Measurements from ENCODE around the gene SNAP23. TPM values are rescaled to one million over a fixed set of nuclear protein-coding genes. Genes with fewer than 3 reads are reported as not detected.

SNAP23 gene
- total RNA-seq, 1 experiment from 2014 or later: 68.3 TPM

GRCh38 chr15:42577514-42578031 lies 82.1 kb downstream of the SNAP23 start:
- H3K9me3 Mint-ChIP-seq: no peaks in the 10 kb centered on the region
- ATAC-seq (no peak), DNase-seq (ENCODE audit: low spot score) (no peak)
- no peak overlapping the region for H3K4me3 Mint-ChIP-seq
- H3K36me3 Mint-ChIP-seq: no peaks in the 10 kb centered on the region
- no peak for TF ChIP-seq ZMAT4 (CRISPR knock-in tag; IDR thresholded peaks at IDR 0.05)
- no peak for TF ChIP-seq ZNF138 (CRISPR knock-in tag; conservative IDR thresholded peaks at IDR 0.05)
- no peak for TF ChIP-seq STAT6 (CRISPR knock-in tag; conservative IDR thresholded peaks at IDR 0.05; ENCODE audit: low read depth)
- no peak for TF ChIP-seq CTCF (IDR thresholded peaks at IDR 0.05)
- TF ChIP-seq E2F5 (CRISPR knock-in tag; IDR thresholded peaks at IDR 0.05): no peak
- no peak for TF ChIP-seq HMGXB4 (CRISPR knock-in tag; IDR thresholded peaks at IDR 0.05)
- no peak for TF ChIP-seq PRRX2 (CRISPR knock-in tag; IDR thresholded peaks at IDR 0.05)
- no peak for TF ChIP-seq ELF4 (CRISPR knock-in tag; IDR thresholded peaks at IDR 0.05; ENCODE audit: low read depth)
- no peak for TF ChIP-seq SMAD3 (CRISPR knock-in tag; IDR thresholded peaks at IDR 0.05; ENCODE audit: borderline replicate concordance)
- TF ChIP-seq IRF2 (CRISPR knock-in tag; IDR thresholded peaks at IDR 0.05; ENCODE audit: borderline replicate concordance, low read depth): no peak
- no peak for TF ChIP-seq ATF2 (CRISPR knock-in tag; IDR thresholded peaks at IDR 0.05; ENCODE audit: borderline replicate concordance, low read depth)
- no peak for TF ChIP-seq AR (CRISPR knock-in tag; IDR thresholded peaks at IDR 0.05)
- no peak for TF ChIP-seq GRHL2 (CRISPR knock-in tag; IDR thresholded peaks at IDR 0.05; ENCODE audit: insufficient replicate concordance, severe bottlenecking)
- no peak for TF ChIP-seq ZNF416 (CRISPR knock-in tag; IDR thresholded peaks at IDR 0.05)
- TF ChIP-seq OVOL2 (CRISPR knock-in tag; IDR thresholded peaks at IDR 0.05; ENCODE audit: borderline replicate concordance): no peak
- TF ChIP-seq ZNF425 (CRISPR knock-in tag; conservative IDR thresholded peaks at IDR 0.05): no peak
- no peak for TF ChIP-seq IRF1 (CRISPR knock-in tag; IDR thresholded peaks at IDR 0.05)
- H3K27me3 Mint-ChIP-seq (ENCODE audit: low read depth): peaks cover 86% of the 10 kb centered on the region
- POLR2A ChIA-PET: no interaction called here
- no peak overlapping the region for H3K27ac Mint-ChIP-seq
- peaks cover 20% of the 10 kb centered on the region for H3K4me1 Mint-ChIP-seq
- CTCF ChIA-PET: no interaction called here
